Mesenchymal stem cell (in vitro differentiated cells and primary cell): ENCODE measurements around the gene SPTLC1. TPM values are rescaled to one million over a fixed set of nuclear protein-coding genes. Genes with fewer than 3 reads are reported as not detected.

Experiments
- DNase-seq: peaks from one replicate; pipeline ENCODE4 v3.0.0-alpha.2; 2013
- H2AFZ ChIP-seq: one replicate; pipeline ENCODE4 v1.6.1; 2013; ENCODE audit warnings: low read depth, mild to moderate bottlenecking, control low read depth, inconsistent platforms, low read length, moderate library complexity
- H2AK5ac ChIP-seq: 2 replicates; pipeline ENCODE4 v1.6.1; 2013; ENCODE audit warnings: low read length, moderate library complexity, mild to moderate bottlenecking, inconsistent platforms; ENCODE audit not compliant: severe bottlenecking
- H2BK120ac ChIP-seq: one replicate; pipeline ENCODE4 v1.6.1; 2013; ENCODE audit warnings: low read depth, mild to moderate bottlenecking, inconsistent platforms, low read length, moderate library complexity
- H2BK12ac ChIP-seq, 2 experiments: one replicate each; pipeline ENCODE4 v1.6.1; 2013; ENCODE audit warnings: inconsistent platforms in 2 of 2, low read length in 2 of 2, mild to moderate bottlenecking in 2 of 2, moderate library complexity in 2 of 2, control low read depth in 1 of 2
- H2BK15ac ChIP-seq: one replicate; pipeline ENCODE4 v1.6.1; 2013; ENCODE audit warnings: mild to moderate bottlenecking, low read depth, inconsistent platforms; ENCODE audit not compliant: poor library complexity, severe bottlenecking
- H2BK5ac ChIP-seq: 2 replicates; pipeline ENCODE4 v1.6.1; 2013; ENCODE audit warnings: low read depth, mild to moderate bottlenecking, low read length, control low read depth, inconsistent platforms; ENCODE audit not compliant: poor library complexity, severe bottlenecking
- H3K14ac ChIP-seq, 2 experiments: one replicate each; pipeline ENCODE4 v1.6.1; 2013; ENCODE audit warnings: inconsistent platforms in 2 of 2, low read length in 2 of 2, control low read depth in 1 of 2, mild to moderate bottlenecking in 1 of 2, moderate library complexity in 1 of 2
- H3K18ac ChIP-seq, 2 experiments: one replicate each; pipeline ENCODE4 v1.6.1; 2013; ENCODE audit warnings: inconsistent platforms in 2 of 2, low read length in 2 of 2, control low read depth in 1 of 2, low read depth in 1 of 2, mild to moderate bottlenecking in 1 of 2
- H3K23ac ChIP-seq, 2 experiments: one replicate each; pipeline ENCODE4 v1.6.1; 2013; ENCODE audit warnings: inconsistent platforms in 2 of 2, low read length in 2 of 2, mild to moderate bottlenecking in 2 of 2, moderate library complexity in 2 of 2, control low read depth in 1 of 2
- H3K27ac ChIP-seq: 2 replicates; pipeline ENCODE4 v1.5.1; 2013; ENCODE audit warnings: mild to moderate bottlenecking, moderate library complexity, low read length, control low read depth, inconsistent platforms; ENCODE audit not compliant: poor library complexity, severe bottlenecking
- H3K27me3 ChIP-seq, 2 experiments: 2 replicates each; pipeline versions ENCODE4 v1.6.1 to v1.7.0; 2013; ENCODE audit warnings: low read length in 2 of 2, mild to moderate bottlenecking in 2 of 2, moderate library complexity in 2 of 2, control low read depth in 1 of 2, inconsistent platforms in 1 of 2; ENCODE audit not compliant: control insufficient read depth in 1 of 2, insufficient read depth in 1 of 2
- H3K36me3 ChIP-seq, 2 experiments: 2 replicates each; pipeline versions ENCODE4 v1.6.1 to v1.7.0; 2013; ENCODE audit warnings: low read length in 2 of 2, control low read depth in 1 of 2, inconsistent platforms in 1 of 2, low read depth in 1 of 2, mild to moderate bottlenecking in 1 of 2; ENCODE audit not compliant: insufficient read depth in 2 of 2, control insufficient read depth in 1 of 2
- H3K4ac ChIP-seq, 2 experiments: one replicate each; pipeline ENCODE4 v1.6.1; 2013; ENCODE audit warnings: inconsistent platforms in 2 of 2, low read length in 2 of 2, mild to moderate bottlenecking in 2 of 2, moderate library complexity in 2 of 2, control low read depth in 1 of 2, low read depth in 1 of 2
- H3K4me1 ChIP-seq: 2 replicates; pipeline ENCODE4 v1.6.1; 2013; ENCODE audit warnings: low read depth, low read length, control low read depth; ENCODE audit not compliant: control insufficient read depth, insufficient read depth
- H3K4me2 ChIP-seq: 2 replicates; pipeline ENCODE4 v1.6.1; 2013; ENCODE audit warnings: low read length, mild to moderate bottlenecking, inconsistent platforms; ENCODE audit not compliant: poor library complexity, severe bottlenecking
- H3K4me3 ChIP-seq, 2 experiments: 2 replicates each; pipeline versions ENCODE4 v1.5.1 to v1.7.0; 2013; ENCODE audit warnings: low read length in 2 of 2, mild to moderate bottlenecking in 2 of 2, control low read depth in 1 of 2, low read depth in 1 of 2; ENCODE audit not compliant: insufficient read depth in 1 of 2
- H3K79me1 ChIP-seq: replicated peaks from 2 replicates; pipeline ENCODE4 v1.6.1; 2013; ENCODE audit warnings: mild to moderate bottlenecking, control low read depth, low read length, inconsistent platforms; ENCODE audit not compliant: poor library complexity, severe bottlenecking
- H3K9ac ChIP-seq: 2 replicates; pipeline ENCODE4 v1.7.0; 2013; ENCODE audit warnings: mild to moderate bottlenecking, low read length, moderate library complexity
- H3K9me3 ChIP-seq: 2 replicates; pipeline ENCODE4 v1.7.0; 2013; ENCODE audit warnings: mild to moderate bottlenecking, low read length; ENCODE audit not compliant: control insufficient read depth
- H4K8ac ChIP-seq: one replicate; pipeline ENCODE4 v1.6.1; 2013; ENCODE audit warnings: inconsistent platforms, mild to moderate bottlenecking, low read length, moderate library complexity
- H4K91ac ChIP-seq: one replicate; pipeline ENCODE4 v1.6.1; 2013; ENCODE audit warnings: mild to moderate bottlenecking, low read length, inconsistent platforms
- WGBS: methylation state at CpG from one replicate; pipeline ENCODE4 v1.1.7; 2013; ENCODE audit warnings: mixed read lengths; 5-methylcytosine and 5-hydroxymethylcytosine counted together
- polyA plus RNA-seq, 2 experiments: library from polyadenylated mRNA; stranded (reverse); fragments of 200-250 nt; gene quantifications; one replicate each; pipeline ENCODE4 v1.2.3, GENCODE V29; 2013

Gene SPTLC1
- polyA plus RNA-seq (2013, experiment 1 of 2) = 73.3 TPM
- 74.4 TPM for polyA plus RNA-seq (2013, experiment 2 of 2)

DNA sequence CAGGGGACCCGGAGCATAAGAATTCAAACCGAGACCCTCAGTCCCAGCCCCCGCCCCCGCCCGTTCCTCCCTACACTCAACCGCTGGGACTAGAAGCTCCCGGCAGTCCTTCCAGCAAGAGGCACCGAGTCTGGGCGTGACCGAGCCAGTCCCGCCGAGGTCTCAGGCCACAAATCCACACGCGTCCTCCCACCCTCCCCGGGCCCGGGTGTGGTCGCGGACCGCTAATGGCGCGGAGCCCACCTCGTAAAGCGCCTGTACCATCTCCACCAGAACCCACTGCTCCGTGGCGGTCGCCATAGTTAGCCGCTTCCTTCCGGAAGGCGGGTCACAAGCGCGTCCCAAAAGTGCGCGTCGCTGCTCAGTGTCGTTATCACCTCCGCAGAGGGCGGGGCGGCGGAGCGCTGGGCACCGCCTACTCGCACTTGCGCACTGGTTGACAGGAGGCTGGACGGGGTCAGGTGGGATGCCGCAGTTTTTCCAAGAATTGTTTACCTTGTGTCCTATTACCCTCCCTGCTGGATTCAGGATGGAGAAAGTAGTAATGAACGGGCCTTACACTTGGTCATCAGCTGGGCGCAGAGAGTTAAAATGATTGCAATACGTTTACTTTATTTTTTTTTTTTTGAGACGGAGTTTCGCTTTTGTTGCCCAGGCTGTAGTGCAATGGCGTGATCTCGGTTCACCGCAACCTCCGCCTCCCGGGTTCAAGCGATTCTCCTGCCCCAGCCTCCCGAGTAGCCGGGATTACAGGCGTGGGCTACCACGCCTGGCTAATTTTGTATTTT, at the start of gene SPTLC1:
Gene SPTLC1, minus strand, starts transcription at position 343 of the 788 bp plus-strand sequence. Its CDS starts 43 bp downstream, at position 300.
- Histone ChIP-seq H3K4ac (peak within 1 kb of the TSS in 1 of 2 experiments; percentile 94), H2AFZ (peak within 1 kb of the TSS; percentile 6), H3K27ac (peak within 1 kb of the TSS; percentile 55), H3K4me1 (peaks cover 6% of the 10 kb centered on the region), H4K91ac (peak within 1 kb of the TSS; percentile 78), H3K27me3 (peaks cover 4 to 5% of the 10 kb centered on the region in 2 experiments), H3K36me3 (peaks cover 0 to 26% of the 10 kb centered on the region in 2 experiments), H3K14ac (peak within 1 kb of the TSS in 1 of 2 experiments; percentile 45), H3K79me1 (no peaks in the 10 kb centered on the region), H3K4me2 (peak within 1 kb of the TSS; percentile 79), H3K9me3 (peaks cover 6% of the 10 kb centered on the region), H2BK15ac (no peak within 1 kb of the TSS), H3K23ac (peak within 1 kb of the TSS in 1 of 2 experiments; percentile 16), H4K8ac (peak within 1 kb of the TSS; percentile 95), H3K4me3 (peak within 1 kb of the TSS; percentile 88 to 96), H2BK12ac (no peak within 1 kb of the TSS), H2BK5ac (no peak within 1 kb of the TSS), H2BK120ac (peak within 1 kb of the TSS; percentile 39), H3K9ac (peak within 1 kb of the TSS; percentile 96), H2AK5ac (no peak within 1 kb of the TSS), H3K18ac (peak within 1 kb of the TSS; percentile 92 to 97)
- WGBS = 5% methylated on average over 60 of the region's 60 CpGs
- DNase-seq = peak; percentile 96

DNA sequence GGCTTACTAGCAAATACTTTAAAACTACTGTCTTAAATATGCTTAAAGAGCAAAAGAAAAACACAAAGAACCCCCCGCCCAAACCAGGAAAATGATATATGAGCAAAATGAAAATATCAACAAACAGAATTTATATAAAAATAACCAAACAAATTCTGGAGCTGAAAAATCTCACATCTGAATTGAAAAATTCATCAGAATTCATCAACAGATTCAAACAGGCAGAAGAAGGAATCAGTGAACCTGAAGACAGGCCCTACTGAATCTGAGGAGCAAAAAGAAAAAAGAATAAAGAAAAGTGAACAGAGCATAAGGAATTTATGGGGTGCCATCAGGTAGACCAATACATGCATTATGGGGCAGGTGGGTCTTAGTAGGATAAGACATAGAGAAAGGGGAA, 49.8 kb upstream of the SPTLC1 start:
- H2AFZ ChIP-seq = no peak overlapping the region
- H3K4me3 ChIP-seq = no peak overlapping the region
- WGBS = no CpG with 5 or more reads among the region's 1 CpG
- H3K18ac ChIP-seq = no peak overlapping the region
- H3K4me2 ChIP-seq = no peak overlapping the region
- H2BK120ac ChIP-seq = no peak overlapping the region
- peaks cover 0 to 6% of the 10 kb centered on the region in 2 experiments for H3K36me3 ChIP-seq
- H3K23ac ChIP-seq = no peak overlapping the region
- H2BK15ac ChIP-seq = no peak overlapping the region
- peaks cover 17% of the 10 kb centered on the region for H3K9me3 ChIP-seq
- H3K79me1 ChIP-seq = no peaks in the 10 kb centered on the region
- no peak overlapping the region for H2BK12ac ChIP-seq
- H2BK5ac ChIP-seq = no peak overlapping the region
- no peak overlapping the region for H4K8ac ChIP-seq
- no peaks in the 10 kb centered on the region for H3K27me3 ChIP-seq
- no peak for DNase-seq
- no peak overlapping the region for H3K9ac ChIP-seq
- H3K27ac ChIP-seq = no peak overlapping the region
- no peak overlapping the region for H4K91ac ChIP-seq
- H3K14ac ChIP-seq = no peak overlapping the region
- no peak overlapping the region for H2AK5ac ChIP-seq
- H3K4ac ChIP-seq = no peak overlapping the region
- H3K4me1 ChIP-seq = no peaks in the 10 kb centered on the region

DNA sequence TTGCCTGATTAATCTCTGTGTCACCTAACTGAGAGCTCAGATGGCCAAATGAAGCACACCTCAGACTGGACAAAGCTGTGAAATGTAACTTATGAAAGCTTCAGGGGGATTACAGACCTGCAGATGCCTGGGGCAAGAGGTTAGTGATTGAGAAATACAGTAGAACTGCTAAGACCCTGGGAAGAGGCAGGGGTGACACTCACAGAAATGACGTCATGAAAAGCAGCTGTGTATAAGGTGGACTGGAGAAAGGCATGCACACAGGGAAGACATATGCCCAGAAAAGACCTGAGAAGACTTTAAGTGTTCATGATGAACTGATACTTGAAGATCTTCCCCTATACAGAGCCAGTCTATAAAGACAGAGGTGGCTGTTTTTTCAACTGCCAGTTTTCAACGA, 49.3 kb upstream of the SPTLC1 start:
- H4K91ac ChIP-seq = no peak overlapping the region
- H3K27me3 ChIP-seq = no peaks in the 10 kb centered on the region
- DNase-seq = peak; percentile 57
- H2BK15ac ChIP-seq = no peak overlapping the region
- peaks cover 17% of the 10 kb centered on the region for H3K9me3 ChIP-seq
- peaks cover 0 to 6% of the 10 kb centered on the region in 2 experiments for H3K36me3 ChIP-seq
- H2AFZ ChIP-seq = no peak overlapping the region
- 88% methylated on average over 2 of the region's 2 CpGs for WGBS
- H3K27ac ChIP-seq = no peak overlapping the region
- H3K18ac ChIP-seq = no peak overlapping the region
- no peak overlapping the region for H3K14ac ChIP-seq
- H3K4me1 ChIP-seq = no peaks in the 10 kb centered on the region
- no peak overlapping the region for H3K4me2 ChIP-seq
- H2BK5ac ChIP-seq = no peak overlapping the region
- no peak overlapping the region for H2BK120ac ChIP-seq
- H3K79me1 ChIP-seq = no peaks in the 10 kb centered on the region
- no peak overlapping the region for H4K8ac ChIP-seq
- H2AK5ac ChIP-seq = no peak overlapping the region
- H3K23ac ChIP-seq = no peak overlapping the region
- no peak overlapping the region for H3K4me3 ChIP-seq
- H3K9ac ChIP-seq = no peak overlapping the region
- no peak overlapping the region for H3K4ac ChIP-seq
- H2BK12ac ChIP-seq = peak overlapping the region in 1 of 2 experiments; percentile 31

GRCh38 chr9:92163276-92163675, 48.1 kb upstream of the SPTLC1 start:
- H3K27me3 ChIP-seq = peaks cover 0 to under 1% of the 10 kb centered on the region in 2 experiments
- no peak overlapping the region for H3K4ac ChIP-seq
- peak overlapping the region in 1 of 2 experiments; percentile 3 for H3K4me3 ChIP-seq
- 95% methylated on average over 4 of the region's 4 CpGs for WGBS
- peak overlapping the region; percentile 9 to 72 for H3K18ac ChIP-seq
- H3K27ac ChIP-seq = no peak overlapping the region
- H2BK15ac ChIP-seq = peak overlapping the region; percentile 54
- no peak overlapping the region for H2AK5ac ChIP-seq
- H2AFZ ChIP-seq = no peak overlapping the region
- H4K91ac ChIP-seq = no peak overlapping the region
- DNase-seq = no peak
- H3K14ac ChIP-seq = peak overlapping the region in 1 of 2 experiments; percentile 70
- peak overlapping the region in 1 of 2 experiments; percentile 37 for H2BK12ac ChIP-seq
- no peaks in the 10 kb centered on the region for H3K79me1 ChIP-seq
- H3K4me1 ChIP-seq = no peaks in the 10 kb centered on the region
- peaks cover 17% of the 10 kb centered on the region for H3K9me3 ChIP-seq
- no peak overlapping the region for H3K23ac ChIP-seq
- no peak overlapping the region for H2BK120ac ChIP-seq
- H3K36me3 ChIP-seq = peaks cover 0 to 9% of the 10 kb centered on the region in 2 experiments
- no peak overlapping the region for H2BK5ac ChIP-seq
- no peak overlapping the region for H3K9ac ChIP-seq
- H4K8ac ChIP-seq = no peak overlapping the region
- H3K4me2 ChIP-seq = no peak overlapping the region
